IPS-NIHi7 (cell line): ENCODE measurements around the gene ATF6.
"Not testable (repeated sequence)": the region's sequence is repeated elsewhere in the genome, so short reads cannot be mapped to it uniquely, and the experiment has no call there.

Source experiments
- DNase-seq: peaks from one replicate; pipeline ENCODE4 v3.0.0; 2012; ENCODE audit warnings: mixed read lengths; ENCODE audit errors: extremely low spot score

Gene ATF6

GRCh38 chr1:161733526-161733925 lies 32.6 kb upstream of the ATF6 start:
- DNase-seq: no peak

GRCh38 chr1:161735837-161736236 lies 30.3 kb upstream of the ATF6 start:
- no peak for DNase-seq

- DNase-seq: no peak
These were observed 29.7 kb upstream of the ATF6 start for GRCh38 chr1:161736335-161736969.

GRCh38 chr1:161737625-161738024 lies 28.5 kb upstream of the ATF6 start:
- peak; percentile 23 for DNase-seq

- peak; percentile 46 for DNase-seq
These were observed 27.4 kb upstream of the ATF6 start for GRCh38 chr1:161738627-161739287.

GRCh38 chr1:161739865-161740566 lies 26.1 kb upstream of the ATF6 start:
- no peak for DNase-seq

- DNase-seq: no peak
These were observed 25.2 kb upstream of the ATF6 start for GRCh38 chr1:161740921-161741320.

- DNase-seq: no peak
These were observed 22.9 kb upstream of the ATF6 start for GRCh38 chr1:161743231-161743630.

GRCh38 chr1:161747801-161748200 lies 18.3 kb upstream of the ATF6 start:
- DNase-seq: no peak

GRCh38 chr1:161749509-161750407 lies 16.4 kb upstream of the ATF6 start, which contains the start of gene DUSP12:
Gene DUSP12 (plus strand): TSS chr1:161749786. CDS start chr1:161749802, 16 bp downstream.
- DNase-seq: peak; percentile 94

- DNase-seq: peak; percentile 31
These were observed 2.5 kb upstream of the ATF6 start for GRCh38 chr1:161763522-161764098.

- no peak for DNase-seq
These were observed 2.3 kb downstream of the ATF6 start for GRCh38 chr1:161768461-161768860.

- no peak for DNase-seq
These were observed 3.0 kb downstream of the ATF6 start for GRCh38 chr1:161768986-161769672.

GRCh38 chr1:161769673-161770045 lies 3.5 kb downstream of the ATF6 start:
- DNase-seq: not testable (repeated sequence)

GRCh38 chr1:161770250-161770649 lies 4.1 kb downstream of the ATF6 start:
- no peak for DNase-seq

- DNase-seq: no peak
These were observed 5.0 kb downstream of the ATF6 start for GRCh38 chr1:161771161-161771560.

- no peak for DNase-seq
These were observed 5.9 kb downstream of the ATF6 start for GRCh38 chr1:161771973-161772372.

GRCh38 chr1:161772397-161772796 lies 6.3 kb downstream of the ATF6 start:
- DNase-seq: no peak

GRCh38 chr1:161773791-161774190 lies 7.7 kb downstream of the ATF6 start:
- no peak for DNase-seq

GRCh38 chr1:161777261-161777660 lies 11.1 kb downstream of the ATF6 start:
- no peak for DNase-seq

- DNase-seq: no peak
These were observed 12.4 kb downstream of the ATF6 start for GRCh38 chr1:161778522-161778921.
